H1 (cell line): ENCODE results near the gene AP1M2. TPM values are rescaled to one million over a fixed set of nuclear protein-coding genes. Genes with fewer than 3 reads are reported as not detected.

ENCODE experiments used
- CEBPB ChIP-seq: IDR thresholded peaks from 2 replicates; pipeline ENCODE4 v1.6.1; 2012; ENCODE audit warnings: low read depth, low read length
- KDM1A ChIP-seq: fragments of 200-600, 300-600 bp; sonication (generic); IDR thresholded peaks from 2 replicates; pipeline ENCODE4 v1.7.1; 2016; ENCODE audit warnings: mild to moderate bottlenecking, low read length, borderline replicate concordance
- NRF1 ChIP-seq: IDR thresholded peaks from 2 replicates; pipeline ENCODE4 v1.6.1; 2011; ENCODE audit warnings: mild to moderate bottlenecking, low read depth, low read length, improper control_type of control experiment
- RAD21 ChIP-seq, 2 experiments: IDR thresholded peaks in 1 of 2; conservative IDR thresholded peaks in 1 of 2; 2 replicates each; pipeline ENCODE4 v1.6.1; 2011; ENCODE audit warnings: low read depth in 2 of 2, low read length in 2 of 2, improper control_type of control experiment in 1 of 2, inconsistent platforms in 1 of 2, mild to moderate bottlenecking in 1 of 2, moderate library complexity in 1 of 2
- RFX5 ChIP-seq: IDR thresholded peaks from 2 replicates; pipeline ENCODE4 v1.6.1; 2011; ENCODE audit warnings: low read depth, low read length, improper control_type of control experiment, borderline replicate concordance
- SIX5 ChIP-seq: IDR thresholded peaks from 2 replicates; pipeline ENCODE4 v1.6.1; 2011; ENCODE audit warnings: mild to moderate bottlenecking, low read depth, low read length
- TBP ChIP-seq: IDR thresholded peaks from 2 replicates; pipeline ENCODE4 v1.6.1; 2011; ENCODE audit warnings: low read depth, low read length, improper control_type of control experiment
- YY1 ChIP-seq: IDR thresholded peaks from 2 replicates; pipeline ENCODE4 v1.6.1; 2011; ENCODE audit warnings: low read depth, mild to moderate bottlenecking, low read length
- polyA plus RNA-seq, 7 experiments: library from polyadenylated mRNA; depleted of rRNA in 3 of 7; stranded (reverse) in 5 of 7; unstranded in 2 of 7; fragments of >200 nt in 5 of 7; fragments of 200-250 nt in 2 of 7; gene quantifications; 1 replicate in 5 of 7; 2 replicates in 1 of 7; 4 replicates in 1 of 7; pipeline versions ENCODE4 v1.2.1 to v1.2.3, GENCODE V29; 2011 to 2013; ENCODE audit warnings: missing spikeins in 2 of 7, mixed read lengths in 2 of 7
- total RNA-seq: library from RNA; stranded (reverse); fragmentation: NEBNext Ultra II Directional; extraction: Animal tissue kit (Norgen Biotek cat#: 25700); gene quantifications from 2 replicates; pipeline ENCODE4 v1.2.1, GENCODE V29; 2021
- TF ChIP-seq, protein P1 (sequence below): fragments of 300-600 bp; sonication (generic); IDR thresholded peaks from 2 replicates; pipeline ENCODE4 v1.7.1; 2012; ENCODE audit warnings: low read length, moderate library complexity, mild to moderate bottlenecking, inconsistent platforms; ENCODE audit not compliant: insufficient replicate concordance
- TF ChIP-seq, protein P2 (sequence below): IDR thresholded peaks from 2 replicates; pipeline ENCODE4 v1.6.1; 2012; ENCODE audit warnings: inconsistent platforms

AP1M2 gene
- total and polyA plus RNA-seq, 2 of the 8 experiments (the other 6 are each of a cell fraction or from before 2014, with no cell fraction given): 140 to 161 TPM

DNA sequence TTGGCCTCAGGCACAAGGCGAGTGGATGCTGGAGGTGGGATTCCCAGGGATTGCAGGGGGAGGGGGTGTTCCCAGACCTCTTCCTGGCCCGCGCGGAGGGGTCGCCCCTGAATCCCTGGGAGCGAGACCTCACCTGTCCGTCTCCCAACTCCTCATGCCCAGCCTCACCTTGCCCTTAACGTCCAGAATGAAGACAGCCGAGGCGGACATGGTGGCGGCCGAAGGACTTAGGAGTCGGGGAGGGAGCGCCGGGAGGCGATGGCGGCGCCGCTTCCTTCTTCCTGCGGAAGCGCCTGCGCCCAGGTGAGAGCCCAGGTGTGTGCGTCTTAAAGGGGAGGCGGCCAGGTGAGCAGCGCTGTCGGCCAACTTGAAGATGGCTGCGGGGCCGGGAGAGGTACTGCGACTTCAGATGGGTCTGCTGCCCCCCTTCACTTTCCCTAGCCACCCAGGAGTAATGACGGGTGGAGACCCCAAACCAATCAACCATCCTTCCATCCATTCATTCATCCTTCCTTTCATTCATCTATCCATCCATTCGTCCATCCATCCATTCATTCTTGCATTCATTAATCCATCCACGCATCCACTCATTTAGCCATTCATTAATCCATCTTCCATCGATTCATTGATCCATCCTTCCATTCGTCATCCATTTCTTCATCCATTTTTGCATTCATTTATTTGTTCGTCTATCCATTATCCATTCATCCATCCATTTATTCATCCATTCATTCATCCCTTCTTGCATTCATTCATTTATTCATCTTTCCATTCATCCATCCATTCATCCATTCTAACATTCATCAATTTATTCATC is at the start of gene AP1M2 (continued):
- TF ChIP-seq, protein P1, sequence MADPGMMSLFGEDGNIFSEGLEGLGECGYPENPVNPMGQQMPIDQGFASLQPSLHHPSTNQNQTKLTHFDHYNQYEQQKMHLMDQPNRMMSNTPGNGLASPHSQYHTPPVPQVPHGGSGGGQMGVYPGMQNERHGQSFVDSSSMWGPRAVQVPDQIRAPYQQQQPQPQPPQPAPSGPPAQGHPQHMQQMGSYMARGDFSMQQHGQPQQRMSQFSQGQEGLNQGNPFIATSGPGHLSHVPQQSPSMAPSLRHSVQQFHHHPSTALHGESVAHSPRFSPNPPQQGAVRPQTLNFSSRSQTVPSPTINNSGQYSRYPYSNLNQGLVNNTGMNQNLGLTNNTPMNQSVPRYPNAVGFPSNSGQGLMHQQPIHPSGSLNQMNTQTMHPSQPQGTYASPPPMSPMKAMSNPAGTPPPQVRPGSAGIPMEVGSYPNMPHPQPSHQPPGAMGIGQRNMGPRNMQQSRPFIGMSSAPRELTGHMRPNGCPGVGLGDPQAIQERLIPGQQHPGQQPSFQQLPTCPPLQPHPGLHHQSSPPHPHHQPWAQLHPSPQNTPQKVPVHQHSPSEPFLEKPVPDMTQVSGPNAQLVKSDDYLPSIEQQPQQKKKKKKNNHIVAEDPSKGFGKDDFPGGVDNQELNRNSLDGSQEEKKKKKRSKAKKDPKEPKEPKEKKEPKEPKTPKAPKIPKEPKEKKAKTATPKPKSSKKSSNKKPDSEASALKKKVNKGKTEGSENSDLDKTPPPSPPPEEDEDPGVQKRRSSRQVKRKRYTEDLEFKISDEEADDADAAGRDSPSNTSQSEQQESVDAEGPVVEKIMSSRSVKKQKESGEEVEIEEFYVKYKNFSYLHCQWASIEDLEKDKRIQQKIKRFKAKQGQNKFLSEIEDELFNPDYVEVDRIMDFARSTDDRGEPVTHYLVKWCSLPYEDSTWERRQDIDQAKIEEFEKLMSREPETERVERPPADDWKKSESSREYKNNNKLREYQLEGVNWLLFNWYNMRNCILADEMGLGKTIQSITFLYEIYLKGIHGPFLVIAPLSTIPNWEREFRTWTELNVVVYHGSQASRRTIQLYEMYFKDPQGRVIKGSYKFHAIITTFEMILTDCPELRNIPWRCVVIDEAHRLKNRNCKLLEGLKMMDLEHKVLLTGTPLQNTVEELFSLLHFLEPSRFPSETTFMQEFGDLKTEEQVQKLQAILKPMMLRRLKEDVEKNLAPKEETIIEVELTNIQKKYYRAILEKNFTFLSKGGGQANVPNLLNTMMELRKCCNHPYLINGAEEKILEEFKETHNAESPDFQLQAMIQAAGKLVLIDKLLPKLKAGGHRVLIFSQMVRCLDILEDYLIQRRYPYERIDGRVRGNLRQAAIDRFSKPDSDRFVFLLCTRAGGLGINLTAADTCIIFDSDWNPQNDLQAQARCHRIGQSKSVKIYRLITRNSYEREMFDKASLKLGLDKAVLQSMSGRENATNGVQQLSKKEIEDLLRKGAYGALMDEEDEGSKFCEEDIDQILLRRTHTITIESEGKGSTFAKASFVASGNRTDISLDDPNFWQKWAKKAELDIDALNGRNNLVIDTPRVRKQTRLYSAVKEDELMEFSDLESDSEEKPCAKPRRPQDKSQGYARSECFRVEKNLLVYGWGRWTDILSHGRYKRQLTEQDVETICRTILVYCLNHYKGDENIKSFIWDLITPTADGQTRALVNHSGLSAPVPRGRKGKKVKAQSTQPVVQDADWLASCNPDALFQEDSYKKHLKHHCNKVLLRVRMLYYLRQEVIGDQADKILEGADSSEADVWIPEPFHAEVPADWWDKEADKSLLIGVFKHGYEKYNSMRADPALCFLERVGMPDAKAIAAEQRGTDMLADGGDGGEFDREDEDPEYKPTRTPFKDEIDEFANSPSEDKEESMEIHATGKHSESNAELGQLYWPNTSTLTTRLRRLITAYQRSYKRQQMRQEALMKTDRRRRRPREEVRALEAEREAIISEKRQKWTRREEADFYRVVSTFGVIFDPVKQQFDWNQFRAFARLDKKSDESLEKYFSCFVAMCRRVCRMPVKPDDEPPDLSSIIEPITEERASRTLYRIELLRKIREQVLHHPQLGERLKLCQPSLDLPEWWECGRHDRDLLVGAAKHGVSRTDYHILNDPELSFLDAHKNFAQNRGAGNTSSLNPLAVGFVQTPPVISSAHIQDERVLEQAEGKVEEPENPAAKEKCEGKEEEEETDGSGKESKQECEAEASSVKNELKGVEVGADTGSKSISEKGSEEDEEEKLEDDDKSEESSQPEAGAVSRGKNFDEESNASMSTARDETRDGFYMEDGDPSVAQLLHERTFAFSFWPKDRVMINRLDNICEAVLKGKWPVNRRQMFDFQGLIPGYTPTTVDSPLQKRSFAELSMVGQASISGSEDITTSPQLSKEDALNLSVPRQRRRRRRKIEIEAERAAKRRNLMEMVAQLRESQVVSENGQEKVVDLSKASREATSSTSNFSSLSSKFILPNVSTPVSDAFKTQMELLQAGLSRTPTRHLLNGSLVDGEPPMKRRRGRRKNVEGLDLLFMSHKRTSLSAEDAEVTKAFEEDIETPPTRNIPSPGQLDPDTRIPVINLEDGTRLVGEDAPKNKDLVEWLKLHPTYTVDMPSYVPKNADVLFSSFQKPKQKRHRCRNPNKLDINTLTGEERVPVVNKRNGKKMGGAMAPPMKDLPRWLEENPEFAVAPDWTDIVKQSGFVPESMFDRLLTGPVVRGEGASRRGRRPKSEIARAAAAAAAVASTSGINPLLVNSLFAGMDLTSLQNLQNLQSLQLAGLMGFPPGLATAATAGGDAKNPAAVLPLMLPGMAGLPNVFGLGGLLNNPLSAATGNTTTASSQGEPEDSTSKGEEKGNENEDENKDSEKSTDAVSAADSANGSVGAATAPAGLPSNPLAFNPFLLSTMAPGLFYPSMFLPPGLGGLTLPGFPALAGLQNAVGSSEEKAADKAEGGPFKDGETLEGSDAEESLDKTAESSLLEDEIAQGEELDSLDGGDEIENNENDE: no peak
- TF ChIP-seq KDM1A: no peak
- TF ChIP-seq RAD21 (IDR thresholded peaks at IDR 0.05 in 1 of 2, conservative IDR thresholded peaks at IDR 0.05 in 1 of 2; ENCODE audit: low read depth in 2 of 2, low read length in 2 of 2): peak in 1 of 2 experiments; percentile 9; a peak in 1 of 4 replicates
- TF ChIP-seq SIX5: no peak
- TF ChIP-seq NRF1: no peak
- TF ChIP-seq CEBPB: no peak
- TF ChIP-seq, protein P2, sequence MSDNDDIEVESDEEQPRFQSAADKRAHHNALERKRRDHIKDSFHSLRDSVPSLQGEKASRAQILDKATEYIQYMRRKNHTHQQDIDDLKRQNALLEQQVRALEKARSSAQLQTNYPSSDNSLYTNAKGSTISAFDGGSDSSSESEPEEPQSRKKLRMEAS: peak; percentile 52
- TF ChIP-seq YY1: peak; percentile 86
- no peak for TF ChIP-seq RFX5
- TF ChIP-seq TBP: peak; percentile 35; the same call in 1 of the 2 replicates
